Activated B cell treated with CpG ODN at 0.5 μM for 24 hours (primary cell): ENCODE results near the gene GRK7. TPM values are rescaled to one million over a fixed set of nuclear protein-coding genes. Genes with fewer than 3 reads are reported as not detected.

Source experiments
- ATAC-seq: fragments of 200-7000 bp; cut with Tn5 transposase; one replicate; pipeline ENCODE4 v1.10.0; 2021; ENCODE audit warnings: low read depth, mild to moderate bottlenecking, moderate library complexity
- CTCF ChIA-PET: fragments of 350-600 bp; sonication (Branson Sonifier 250); formaldehyde crosslinking; loops from one replicate; lab custom pipeline; 2021; ENCODE audit warnings: antibody characterized with exemption; lab: Charles Lee
- POLR2A ChIA-PET: fragments of 350-600 bp; sonication (Branson Sonifier 250); formaldehyde crosslinking; loops from one replicate; lab custom pipeline; 2021; ENCODE audit warnings: antibody characterized with exemption; lab: Charles Lee
- DNase-seq: peaks from one replicate; pipeline ENCODE4 v3.0.0; 2022
- H3K27ac Mint-ChIP-seq: one replicate; pipeline ENCODE4 v1.8.0; 2020; ENCODE audit warnings: mixed read lengths
- H3K27me3 Mint-ChIP-seq: one replicate; pipeline ENCODE4 v1.8.0; 2021; ENCODE audit warnings: mixed read lengths
- H3K36me3 Mint-ChIP-seq: one replicate; pipeline ENCODE4 v1.8.0; 2021; ENCODE audit warnings: low read depth, mixed read lengths
- H3K4me1 Mint-ChIP-seq: one replicate; pipeline ENCODE4 v1.8.0; 2021; ENCODE audit warnings: mixed read lengths
- H3K4me3 Mint-ChIP-seq: one replicate; pipeline ENCODE4 v1.8.0; 2020; ENCODE audit warnings: mild to moderate bottlenecking, mixed read lengths
- H3K9me3 Mint-ChIP-seq: one replicate; pipeline ENCODE4 v1.8.0; 2020; ENCODE audit warnings: mixed read lengths
- CTCF ChIP-seq: fragments of 200-600 bp; IDR thresholded peaks from one replicate; pipeline ENCODE4 v1.8.0; 2022; ENCODE audit warnings: antibody characterized with exemption, mild to moderate bottlenecking
- intact Hi-C: fragments of 100-400 bp; cut with micrococcal nuclease; formaldehyde crosslinking; loops from one replicate; pipeline ENCODE4 v1.15.1; 2024
- total RNA-seq: library from RNA; stranded (reverse); gene quantifications from 2 replicates; pipeline ENCODE4 v1.2.3, GENCODE V29; 2022

Gene GRK7
- total RNA-seq, 1 donor from 2014 or later, result not detected

GRCh38 chr3:141724186-141724585 lies 39.0 kb upstream of the GRK7 start:
- Mint-ChIP-seq H3K36me3 (no peaks in the 10 kb centered on the region), H3K27me3 (peaks cover 14% of the 10 kb centered on the region), H3K9me3 (no peaks in the 10 kb centered on the region), H3K4me1 (no peaks in the 10 kb centered on the region), H3K4me3 (no peak overlapping the region), H3K27ac (no peak overlapping the region)
- DNase-seq (no peak), ATAC-seq (no peak)
- ChIA-PET CTCF (no interaction called here), POLR2A (no interaction called here)
- intact Hi-C loops, result no loop called here
- TF ChIP-seq CTCF, result no peak

- H3K4me3 Mint-ChIP-seq, result no peak overlapping the region
- H3K36me3 Mint-ChIP-seq, result no peaks in the 10 kb centered on the region
- peaks cover 12% of the 10 kb centered on the region for H3K27me3 Mint-ChIP-seq
- no peak for DNase-seq
- ChIA-PET POLR2A (no interaction called here), CTCF (no interaction called here)
- no peaks in the 10 kb centered on the region for H3K9me3 Mint-ChIP-seq
- ATAC-seq, result no peak
- intact Hi-C loops, result no loop called here
- no peaks in the 10 kb centered on the region for H3K4me1 Mint-ChIP-seq
- TF ChIP-seq CTCF, result no peak
- no peak overlapping the region for H3K27ac Mint-ChIP-seq
These were observed 38.2 kb upstream of the GRK7 start for GRCh38 chr3:141725036-141725435.

- Mint-ChIP-seq H3K36me3 (no peaks in the 10 kb centered on the region), H3K27me3 (peaks cover 8% of the 10 kb centered on the region), H3K9me3 (no peaks in the 10 kb centered on the region), H3K4me3 (no peak overlapping the region), H3K27ac (no peak overlapping the region), H3K4me1 (no peaks in the 10 kb centered on the region)
- ATAC-seq, result no peak
- no peak for TF ChIP-seq CTCF
- intact Hi-C loops, result no loop called here
- CTCF ChIA-PET, result no interaction called here
- POLR2A ChIA-PET, result no interaction called here
- DNase-seq, result no peak
These were observed 36.7 kb upstream of the GRK7 start for GRCh38 chr3:141726483-141726882.

- H3K9me3 Mint-ChIP-seq, result no peaks in the 10 kb centered on the region
- no peaks in the 10 kb centered on the region for H3K36me3 Mint-ChIP-seq
- DNase-seq, result no peak
- no peak overlapping the region for H3K27ac Mint-ChIP-seq
- intact Hi-C loops, result no loop called here
- ATAC-seq, result no peak
- H3K27me3 Mint-ChIP-seq, result peaks cover 4% of the 10 kb centered on the region
- ChIA-PET POLR2A (no interaction called here), CTCF (no interaction called here)
- no peak for TF ChIP-seq CTCF
- no peaks in the 10 kb centered on the region for H3K4me1 Mint-ChIP-seq
- H3K4me3 Mint-ChIP-seq, result no peak overlapping the region
These were observed 34.8 kb upstream of the GRK7 start for GRCh38 chr3:141728355-141728892.

- Mint-ChIP-seq H3K4me1 (no peaks in the 10 kb centered on the region), H3K9me3 (no peaks in the 10 kb centered on the region), H3K4me3 (no peak overlapping the region), H3K27me3 (peaks cover 4% of the 10 kb centered on the region), H3K36me3 (no peaks in the 10 kb centered on the region), H3K27ac (no peak overlapping the region)
- POLR2A ChIA-PET, result no interaction called here
- DNase-seq (no peak), ATAC-seq (no peak)
- no peak for TF ChIP-seq CTCF
- CTCF ChIA-PET, result no interaction called here
- intact Hi-C loops, result no loop called here
These were observed 34.0 kb upstream of the GRK7 start for GRCh38 chr3:141729240-141729639.
